GM23338 (cell line): ENCODE results near the gene TMEM245.

Experiments used
- EZH2 ChIP-seq: fragments of 200-600 bp; sonication (generic); IDR thresholded peaks from one replicate; pipeline ENCODE4 v1.8.0; 2017; ENCODE audit warnings: antibody characterized with exemption, mild to moderate bottlenecking, low read depth; ENCODE audit not compliant: unreplicated experiment
- EZH2phosphoT487 ChIP-seq: fragments of 200-600 bp; sonication (generic); IDR thresholded peaks from one replicate; pipeline ENCODE4 v1.8.1; 2018; ENCODE audit warnings: antibody characterized with exemption; ENCODE audit not compliant: unreplicated experiment
- JUNB ChIP-seq: IDR thresholded peaks from one replicate; pipeline ENCODE4 v1.6.1; 2016; ENCODE audit warnings: antibody characterized with exemption; ENCODE audit not compliant: unreplicated experiment
- NANOG ChIP-seq: IDR thresholded peaks from 2 replicates; pipeline ENCODE4 v1.6.1; 2016; ENCODE audit warnings: antibody characterized with exemption, borderline replicate concordance
- POLR2AphosphoS5 ChIP-seq: IDR thresholded peaks from 2 replicates; pipeline ENCODE4 v1.6.1; 2016; ENCODE audit warnings: antibody characterized with exemption, low read depth
- REST ChIP-seq: IDR thresholded peaks from one replicate; pipeline ENCODE4 v1.6.1; 2018; ENCODE audit warnings: antibody characterized with exemption; ENCODE audit not compliant: unreplicated experiment
- ZNF114 ChIP-seq: fragments of 250-450 bp; sonication (Bioruptor Pico); IDR thresholded peaks from 2 replicates; pipeline ENCODE4 v1.5.0; 2020; ENCODE audit warnings: mild to moderate bottlenecking, moderate library complexity
- ZNF331 ChIP-seq: fragments of 250-450 bp; sonication (Bioruptor Pico); IDR thresholded peaks from 2 replicates; pipeline ENCODE4 v1.5.0; 2020; ENCODE audit warnings: low read depth, mild to moderate bottlenecking, moderate library complexity
- TF ChIP-seq, protein P1 (sequence below), 2 experiments: fragments of 200-600 bp in 1 of 2; sonication (generic) in 1 of 2; conservative IDR thresholded peaks; 2 replicates each; pipeline versions ENCODE4 v1.5.1 to v1.6.1; 2016 to 2017; ENCODE audit warnings: antibody characterized with exemption in 2 of 2, low read depth in 2 of 2, mild to moderate bottlenecking in 2 of 2, moderate library complexity in 1 of 2
- TF ChIP-seq, protein P2 (sequence below): IDR thresholded peaks from 2 replicates; pipeline ENCODE4 v1.6.1; 2016; ENCODE audit warnings: antibody characterized with exemption

- TF ChIP-seq ZNF114 (no peak), JUNB (no peak), REST (no peak), EZH2 (no peak), EZH2phosphoT487 (no peak), POLR2AphosphoS5 (no peak), ZNF331 (CRISPR knock-in tag) (no peak), NANOG (no peak)
- TF ChIP-seq, protein P1, sequence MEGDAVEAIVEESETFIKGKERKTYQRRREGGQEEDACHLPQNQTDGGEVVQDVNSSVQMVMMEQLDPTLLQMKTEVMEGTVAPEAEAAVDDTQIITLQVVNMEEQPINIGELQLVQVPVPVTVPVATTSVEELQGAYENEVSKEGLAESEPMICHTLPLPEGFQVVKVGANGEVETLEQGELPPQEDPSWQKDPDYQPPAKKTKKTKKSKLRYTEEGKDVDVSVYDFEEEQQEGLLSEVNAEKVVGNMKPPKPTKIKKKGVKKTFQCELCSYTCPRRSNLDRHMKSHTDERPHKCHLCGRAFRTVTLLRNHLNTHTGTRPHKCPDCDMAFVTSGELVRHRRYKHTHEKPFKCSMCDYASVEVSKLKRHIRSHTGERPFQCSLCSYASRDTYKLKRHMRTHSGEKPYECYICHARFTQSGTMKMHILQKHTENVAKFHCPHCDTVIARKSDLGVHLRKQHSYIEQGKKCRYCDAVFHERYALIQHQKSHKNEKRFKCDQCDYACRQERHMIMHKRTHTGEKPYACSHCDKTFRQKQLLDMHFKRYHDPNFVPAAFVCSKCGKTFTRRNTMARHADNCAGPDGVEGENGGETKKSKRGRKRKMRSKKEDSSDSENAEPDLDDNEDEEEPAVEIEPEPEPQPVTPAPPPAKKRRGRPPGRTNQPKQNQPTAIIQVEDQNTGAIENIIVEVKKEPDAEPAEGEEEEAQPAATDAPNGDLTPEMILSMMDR (conservative IDR thresholded peaks at IDR 0.05; ENCODE audit: low read depth in 2 of 2), result no peak
- TF ChIP-seq, protein P2, sequence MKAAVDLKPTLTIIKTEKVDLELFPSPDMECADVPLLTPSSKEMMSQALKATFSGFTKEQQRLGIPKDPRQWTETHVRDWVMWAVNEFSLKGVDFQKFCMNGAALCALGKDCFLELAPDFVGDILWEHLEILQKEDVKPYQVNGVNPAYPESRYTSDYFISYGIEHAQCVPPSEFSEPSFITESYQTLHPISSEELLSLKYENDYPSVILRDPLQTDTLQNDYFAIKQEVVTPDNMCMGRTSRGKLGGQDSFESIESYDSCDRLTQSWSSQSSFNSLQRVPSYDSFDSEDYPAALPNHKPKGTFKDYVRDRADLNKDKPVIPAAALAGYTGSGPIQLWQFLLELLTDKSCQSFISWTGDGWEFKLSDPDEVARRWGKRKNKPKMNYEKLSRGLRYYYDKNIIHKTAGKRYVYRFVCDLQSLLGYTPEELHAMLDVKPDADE, result no peak
Observed at GRCh38 chr9:109083813-109084405, 35.8 kb downstream of the TMEM245 start.
